NCI-H82 treated with DMSO at 0.1 percent for 48 hours (cell line): ENCODE data around the gene SEC14L6.

Experiments used
- DNase-seq: peaks from one replicate; lab custom pipeline; 2025; ENCODE audit not compliant: unreplicated experiment; lab: John Stamatoyannopoulos, UW

The SEC14L6 gene

DNA sequence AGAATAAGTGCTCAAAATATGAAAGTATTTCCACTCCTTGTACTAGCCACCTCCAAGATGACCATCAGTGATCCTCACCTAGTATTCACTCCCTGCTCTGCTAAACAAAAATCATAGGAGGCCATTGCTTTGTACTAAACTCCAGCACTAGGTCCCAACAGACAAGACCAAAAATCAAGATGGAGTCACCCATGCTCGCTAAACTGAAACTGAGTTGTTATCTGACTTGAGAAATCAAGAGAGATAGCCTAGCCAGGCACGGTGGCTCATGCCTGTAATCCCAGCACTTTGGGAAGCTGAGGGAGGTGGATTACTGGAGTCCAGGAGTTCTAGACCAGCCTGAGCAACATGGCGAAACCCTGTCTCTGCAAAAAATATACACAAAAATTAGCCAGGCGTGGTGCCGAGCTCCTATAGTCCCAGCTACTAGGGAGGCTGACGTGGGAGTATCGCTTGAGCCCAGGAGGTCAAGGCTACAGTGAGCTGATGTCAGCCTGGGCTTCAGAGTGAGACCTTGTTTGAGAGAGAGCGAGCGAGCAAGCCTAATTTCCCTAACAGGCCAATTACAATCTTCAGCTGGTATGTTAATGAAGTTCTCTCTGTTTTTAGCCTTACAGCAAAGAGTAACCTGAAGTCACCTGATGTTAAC, 9.3 kb downstream of the SEC14L6 start:
- no peak for DNase-seq

GRCh38 chr22:30535182-30535581, 11.4 kb downstream of the SEC14L6 start:
- no peak for DNase-seq

DNA sequence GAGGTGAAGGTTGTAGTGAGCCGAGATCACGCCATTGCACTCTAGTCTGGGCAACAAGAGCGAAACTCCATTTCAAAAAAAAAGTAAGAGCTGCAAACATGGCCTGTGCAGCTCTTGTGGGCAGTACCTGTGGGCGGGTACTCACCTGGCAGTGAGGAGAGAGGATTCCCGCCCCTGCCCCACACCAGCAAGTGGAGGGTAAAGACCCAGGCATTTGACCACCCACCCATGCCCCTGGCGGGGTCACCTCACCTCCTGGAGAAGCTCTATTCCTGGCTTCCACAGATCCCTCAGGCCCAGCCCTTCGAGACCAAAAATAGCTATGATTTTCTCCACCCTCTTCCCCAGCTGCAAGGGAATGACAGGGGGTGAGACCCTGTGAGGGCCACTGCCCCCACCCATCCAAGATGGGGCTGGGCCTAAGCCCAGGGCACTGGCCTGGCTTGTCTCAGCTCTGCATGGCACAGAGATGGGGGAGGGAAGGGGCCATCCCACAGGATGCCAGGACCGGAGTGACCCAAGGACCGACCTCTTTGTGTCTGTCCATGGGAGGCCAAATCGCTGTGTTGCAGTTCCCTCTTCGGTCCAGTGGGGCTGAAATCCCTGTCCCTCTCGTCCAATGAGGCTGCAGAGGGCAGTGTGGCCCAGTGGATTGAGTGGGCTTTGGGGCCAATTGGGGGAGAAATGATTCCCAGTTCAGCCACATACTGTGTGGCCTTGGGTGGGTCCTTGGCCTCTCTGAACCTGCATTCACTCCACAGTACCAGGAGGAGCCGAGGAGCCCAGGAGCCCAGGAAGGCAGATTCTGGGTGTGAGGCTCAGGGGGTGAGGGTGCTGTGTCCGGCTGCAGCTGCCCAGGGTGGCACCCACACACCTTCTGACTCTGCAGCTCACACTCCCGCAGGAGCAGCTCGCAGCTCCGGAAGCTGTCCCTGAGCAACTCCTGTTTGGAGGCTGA, 14.6 kb downstream of the SEC14L6 start:
- DNase-seq = no peak

DNA sequence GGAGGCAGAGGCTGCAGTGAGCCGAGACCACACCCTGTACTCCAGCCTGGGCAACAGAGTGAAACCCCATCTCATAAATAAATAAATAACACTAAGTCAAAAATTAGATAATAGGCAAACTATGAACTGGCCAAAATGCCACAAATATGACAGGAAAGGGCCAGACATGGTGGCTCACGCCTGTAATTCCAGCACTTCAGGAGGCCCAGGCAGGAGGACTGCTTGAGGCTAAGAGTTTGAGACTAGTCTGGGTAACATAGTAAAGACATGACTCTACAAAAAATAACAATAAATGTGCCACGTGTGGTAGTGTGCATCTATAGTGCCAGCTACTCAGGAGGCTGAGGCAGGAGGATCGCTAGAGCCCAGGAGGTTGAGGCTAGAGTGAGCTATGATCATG, 19.9 kb downstream of the SEC14L6 start:
- no peak for DNase-seq

DNA sequence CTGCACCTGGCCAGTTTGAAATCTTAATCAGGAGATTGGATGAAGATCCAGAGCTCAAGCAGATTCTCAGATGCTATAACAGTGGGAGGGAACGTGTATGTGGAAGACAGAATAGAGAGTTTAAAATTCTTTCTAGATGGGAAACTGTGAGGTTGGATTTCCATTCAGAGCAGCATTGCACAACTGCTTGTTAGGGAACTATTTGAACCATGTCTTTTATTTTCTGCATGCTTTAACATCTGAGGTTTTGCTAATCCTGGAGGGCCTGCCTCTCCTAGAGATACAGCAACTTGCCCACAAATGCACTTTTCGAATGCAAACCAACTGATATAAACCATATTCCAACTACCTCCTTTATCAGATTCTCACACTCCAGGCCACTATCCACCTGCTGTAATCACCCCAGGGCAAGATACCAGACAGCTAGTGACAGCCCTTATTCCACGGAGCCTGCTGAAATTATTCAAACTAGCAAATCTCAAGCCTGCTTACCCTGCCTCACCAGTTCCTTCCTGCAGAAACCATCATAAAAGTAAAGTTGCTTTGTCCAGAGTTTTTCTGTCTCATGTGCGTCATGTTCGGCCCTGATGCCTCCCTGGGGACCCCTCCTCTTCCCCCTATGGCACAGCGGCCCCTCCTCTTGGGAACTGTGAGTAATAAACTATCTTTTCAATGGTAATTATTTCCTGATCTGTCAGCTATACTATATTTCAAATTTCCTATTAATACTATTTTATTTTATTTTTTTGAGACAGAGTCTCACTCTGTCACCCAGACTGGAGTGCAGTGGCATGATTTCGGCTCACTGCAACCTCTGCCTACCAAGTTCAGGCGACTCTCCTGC, 22.7 kb downstream of the SEC14L6 start:
- DNase-seq = no peak

DNA sequence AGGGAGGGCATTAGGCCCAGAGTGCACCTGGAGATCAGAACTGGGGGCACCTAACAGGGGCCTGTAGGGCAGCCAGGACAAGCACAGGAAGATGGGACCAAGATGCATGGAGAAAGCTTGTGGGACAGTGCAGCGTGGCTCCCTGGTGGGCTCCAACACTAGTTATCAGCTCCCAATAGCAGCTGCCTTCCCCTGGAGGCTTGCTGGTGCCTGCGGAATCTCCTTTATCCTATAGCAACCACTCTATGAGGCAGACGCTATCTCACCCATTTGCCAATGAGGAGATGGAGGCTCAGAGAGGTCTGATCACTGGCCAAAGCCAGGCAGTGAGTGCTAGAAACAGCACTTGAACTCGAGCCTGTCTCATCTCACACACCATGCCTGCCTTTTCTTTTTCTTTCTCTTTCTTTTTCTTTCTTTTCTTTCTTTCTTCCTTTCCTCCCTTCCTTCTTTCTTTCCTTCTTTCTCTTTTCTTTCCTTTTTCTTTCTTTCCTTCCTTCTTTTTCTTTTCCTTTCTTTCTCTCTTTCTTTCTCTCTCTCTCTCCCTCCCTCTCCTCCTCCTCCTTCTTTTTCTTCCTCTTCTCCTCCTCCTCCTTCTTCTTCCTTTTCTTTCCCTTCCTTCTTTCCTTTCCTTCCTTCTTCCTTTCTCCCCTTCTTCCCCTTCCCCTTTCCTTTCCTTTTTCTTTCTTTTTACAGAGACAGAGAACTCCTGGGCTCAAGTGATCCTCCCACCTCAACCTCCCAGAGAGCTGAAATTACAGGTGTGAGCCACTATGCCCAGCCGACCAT, 25.0 kb downstream of the SEC14L6 start:
- DNase-seq = no peak

DNA sequence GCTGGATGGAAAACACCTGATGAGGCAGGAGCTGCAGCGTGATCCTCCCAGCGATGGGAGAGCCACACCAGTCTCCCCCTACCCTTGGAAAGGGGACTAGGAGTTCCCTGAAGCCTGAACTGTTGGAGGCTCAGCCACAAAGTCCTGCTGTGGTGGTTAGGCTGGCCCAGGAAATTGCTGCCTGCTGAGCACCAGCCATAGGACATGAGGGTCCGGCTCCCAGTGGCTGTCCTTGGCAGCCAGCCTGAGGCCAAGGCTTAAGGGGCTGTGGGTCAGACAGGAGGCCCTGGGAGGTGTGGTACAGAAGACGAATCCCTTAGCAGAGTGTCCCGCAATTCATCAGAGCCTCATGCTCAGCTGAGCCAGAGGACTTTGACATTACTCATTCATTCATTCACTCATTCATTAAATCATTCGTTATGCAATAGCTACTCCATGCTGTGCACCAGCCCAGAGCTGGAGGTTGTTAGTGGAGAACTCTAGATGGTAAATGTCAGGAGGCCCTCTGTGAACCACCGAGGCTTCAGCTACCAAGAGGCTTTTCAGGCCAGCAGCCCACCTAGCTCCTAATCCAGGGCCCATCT, 26.6 kb downstream of the SEC14L6 start:
- no peak for DNase-seq

DNA sequence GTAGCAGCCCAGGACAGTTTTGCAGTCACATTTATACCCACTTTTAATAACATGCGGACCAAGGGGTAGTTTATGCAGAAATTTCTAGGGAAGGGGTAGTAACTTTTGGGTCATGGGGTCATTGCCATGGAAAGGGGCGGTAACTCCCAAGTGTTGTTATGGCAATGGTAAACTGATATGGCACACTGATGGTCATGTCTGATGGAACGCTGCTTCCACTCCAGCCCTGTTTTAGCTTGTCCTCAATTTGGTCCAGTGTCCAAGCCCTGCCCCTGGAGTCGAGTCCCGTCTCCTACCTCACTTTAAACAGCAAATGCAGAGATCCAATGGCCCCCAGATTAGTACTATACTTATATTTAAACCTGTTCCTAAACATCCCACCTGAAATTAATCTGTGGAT, 29.8 kb downstream of the SEC14L6 start:
- no peak for DNase-seq

- DNase-seq = no peak
These were observed 30.3 kb downstream of the SEC14L6 start for GRCh38 chr22:30516273-30516672.

GRCh38 chr22:30514252-30514651, 32.3 kb downstream of the SEC14L6 start:
- DNase-seq = no peak

- no peak for DNase-seq
These were observed 33.1 kb downstream of the SEC14L6 start for GRCh38 chr22:30513462-30513861.

DNA sequence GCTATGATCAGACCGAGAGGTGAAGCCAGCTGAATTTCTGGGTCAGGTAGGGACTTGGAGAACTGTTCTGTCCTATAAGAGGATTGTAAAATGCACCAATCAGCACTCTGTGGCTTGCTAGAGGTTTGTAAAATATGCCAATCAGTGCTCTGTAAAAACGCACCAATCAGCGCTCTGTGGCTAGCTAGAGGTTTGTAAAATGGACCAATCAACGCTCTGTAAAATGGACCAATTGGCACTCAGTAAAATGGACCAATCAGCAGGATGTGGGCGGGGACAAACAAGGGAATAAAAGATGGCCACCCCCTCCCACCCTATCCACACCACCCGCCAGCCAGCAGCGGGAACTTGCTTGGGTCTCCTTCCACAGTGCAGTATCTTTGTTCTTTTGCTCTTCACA, 34.6 kb downstream of the SEC14L6 start:
- no peak for DNase-seq

GRCh38 chr22:30511109-30511508, 35.4 kb downstream of the SEC14L6 start:
- no peak for DNase-seq

DNA sequence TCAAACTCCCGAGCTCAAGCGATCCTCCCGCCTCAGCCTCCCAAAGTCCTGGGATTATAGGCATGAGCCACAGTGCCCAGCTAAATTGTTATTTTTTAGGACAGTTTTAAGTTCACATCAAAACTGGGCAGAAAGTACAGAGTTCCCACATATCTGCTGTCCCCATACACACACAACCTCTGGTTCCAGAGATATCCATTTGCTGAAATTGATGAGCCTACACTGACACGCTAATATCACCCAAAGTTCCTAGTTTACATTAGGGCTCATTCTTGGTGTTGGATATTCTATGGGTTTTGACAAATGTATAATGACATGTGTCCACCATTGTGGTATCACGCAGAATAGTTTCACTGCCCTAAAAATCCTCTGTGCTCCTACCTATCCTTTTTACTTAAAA, 38.3 kb downstream of the SEC14L6 start:
- DNase-seq = no peak

GRCh38 chr22:30507670-30508069, 38.9 kb downstream of the SEC14L6 start:
- no peak for DNase-seq

GRCh38 chr22:30506507-30506968, 40.0 kb downstream of the SEC14L6 start:
- no peak for DNase-seq

DNA sequence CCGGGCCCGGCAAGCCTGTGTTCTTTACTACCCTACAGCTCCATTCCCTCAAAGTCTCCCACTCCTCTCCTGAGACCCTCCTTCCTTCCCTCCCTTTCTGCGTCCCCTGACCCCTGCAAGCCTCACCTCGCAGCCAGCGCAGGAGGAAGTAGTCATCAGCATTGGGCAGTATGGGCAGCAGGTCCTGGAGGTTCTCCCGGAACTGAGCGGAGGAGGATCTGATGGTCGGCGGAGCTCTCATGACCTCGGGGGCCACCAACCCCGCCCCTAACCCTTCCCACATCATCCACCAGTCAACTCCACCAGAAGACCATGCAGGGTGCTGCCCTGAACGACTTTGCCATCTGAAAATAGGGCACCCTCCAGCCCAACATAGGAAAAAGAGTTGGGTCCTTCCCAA, 43.0 kb downstream of the SEC14L6 start:
- no peak for DNase-seq

- no peak for DNase-seq
These were observed 43.6 kb downstream of the SEC14L6 start for GRCh38 chr22:30502911-30503310.

DNA sequence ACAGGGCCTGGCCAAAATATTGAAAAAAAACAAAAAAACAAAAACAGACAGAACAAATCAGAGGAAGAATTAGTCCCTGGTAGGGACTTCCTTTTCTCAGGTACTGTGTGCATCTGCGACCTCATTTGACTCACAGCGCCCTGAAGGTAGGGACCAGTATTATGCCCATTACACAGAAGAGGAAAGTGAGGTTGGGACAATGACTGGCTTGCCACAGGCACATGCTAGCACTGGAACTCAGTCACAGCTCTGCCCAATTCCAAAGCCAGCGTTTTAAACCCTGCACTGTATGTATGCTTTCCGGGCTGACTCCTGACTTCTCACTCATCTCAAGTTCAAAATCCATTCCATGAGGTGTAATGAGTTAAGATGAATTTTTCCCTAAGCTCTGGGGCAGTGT, 44.4 kb downstream of the SEC14L6 start:
- no peak for DNase-seq

DNA sequence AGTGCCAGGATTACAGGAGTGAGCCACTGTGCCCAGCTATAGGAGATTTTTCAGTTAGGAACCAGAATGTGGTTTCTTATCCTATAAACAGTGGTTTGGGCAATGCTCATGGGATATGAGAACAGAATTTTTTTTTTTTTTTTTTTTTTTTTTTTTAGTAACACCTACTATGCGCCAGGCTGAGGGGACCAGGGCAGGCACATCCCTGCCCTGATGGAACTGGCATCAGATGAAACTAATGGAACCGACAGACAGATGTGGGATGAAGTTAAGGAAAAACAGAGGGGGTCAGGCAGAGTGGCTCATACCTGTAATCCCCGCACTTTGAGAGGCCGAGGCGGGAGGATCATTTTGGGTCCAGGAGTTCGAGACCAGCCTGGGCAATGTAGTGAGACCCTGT, 45.9 kb downstream of the SEC14L6 start:
- DNase-seq = no peak
